ENCODE results near the gene IL36B.

Gene IL36B

GRCh38 chr2:113057117-113057516 is 4.5 kb upstream of the IL36B start:
- in situ Hi-C loops (cut with MboI; ENCODE audit: low sequenced_read_pairs) = no loop called here

- in situ Hi-C loops (cut with MboI; ENCODE audit: low sequenced_read_pairs) = no loop called here
Observed at GRCh38 chr2:113056521-113056920, 3.9 kb upstream of the IL36B start.

- in situ Hi-C loops (cut with MboI; ENCODE audit: low sequenced_read_pairs) = no loop called here
Observed at GRCh38 chr2:113054066-113054465, 1.4 kb upstream of the IL36B start.

- in situ Hi-C loops (cut with MboI; ENCODE audit: low sequenced_read_pairs) = no loop called here
Observed at GRCh38 chr2:113053666-113054065, 999 bp upstream of the IL36B start.

- in situ Hi-C loops (cut with MboI; ENCODE audit: low sequenced_read_pairs) = no loop called here
Observed at GRCh38 chr2:113050921-113051895, 1.5 kb downstream of the IL36B start.

GRCh38 chr2:113046465-113046864 is 6.2 kb downstream of the IL36B start:
- in situ Hi-C loops (cut with MboI; ENCODE audit: low sequenced_read_pairs) = no loop called here

GRCh38 chr2:113041871-113042270 is 10.8 kb downstream of the IL36B start:
- in situ Hi-C loops (cut with MboI; ENCODE audit: low sequenced_read_pairs) = no loop called here

- in situ Hi-C loops (cut with MboI; ENCODE audit: low sequenced_read_pairs) = no loop called here
Observed at GRCh38 chr2:113039719-113040118, 12.9 kb downstream of the IL36B start.

- in situ Hi-C loops (cut with MboI; ENCODE audit: low sequenced_read_pairs) = no loop called here
Observed at GRCh38 chr2:113039158-113039557, 13.5 kb downstream of the IL36B start.

GRCh38 chr2:113038291-113038690 is 14.4 kb downstream of the IL36B start:
- in situ Hi-C loops (cut with MboI; ENCODE audit: low sequenced_read_pairs) = no loop called here

- in situ Hi-C loops (cut with MboI; ENCODE audit: low sequenced_read_pairs) = no loop called here
Observed at GRCh38 chr2:113036763-113037162, 15.9 kb downstream of the IL36B start.

GRCh38 chr2:113034016-113034415 is 18.7 kb downstream of the IL36B start:
- in situ Hi-C loops (cut with MboI; ENCODE audit: low sequenced_read_pairs) = no loop called here

GRCh38 chr2:113032737-113033136 is 19.9 kb downstream of the IL36B start:
- in situ Hi-C loops (cut with MboI; ENCODE audit: low sequenced_read_pairs) = no loop called here

GRCh38 chr2:113028112-113028511 is 24.6 kb downstream of the IL36B start:
- in situ Hi-C loops (cut with MboI; ENCODE audit: low sequenced_read_pairs) = no loop called here

GRCh38 chr2:113027691-113028090 is 25.0 kb downstream of the IL36B start:
- in situ Hi-C loops (cut with MboI; ENCODE audit: low sequenced_read_pairs) = no loop called here

- in situ Hi-C loops (cut with MboI; ENCODE audit: low sequenced_read_pairs) = no loop called here
Observed at GRCh38 chr2:113025737-113026136, 26.9 kb downstream of the IL36B start.

GRCh38 chr2:113024764-113025163 is 27.9 kb downstream of the IL36B start:
- in situ Hi-C loops (cut with MboI; ENCODE audit: low sequenced_read_pairs) = no loop called here

- in situ Hi-C loops (cut with MboI; ENCODE audit: low sequenced_read_pairs) = no loop called here
Observed at GRCh38 chr2:113021312-113021711, 31.4 kb downstream of the IL36B start.

GRCh38 chr2:113018509-113018908 is 34.2 kb downstream of the IL36B start:
- in situ Hi-C loops (cut with MboI; ENCODE audit: low sequenced_read_pairs) = no loop called here

GRCh38 chr2:113015655-113016054 is 37.0 kb downstream of the IL36B start:
- in situ Hi-C loops (cut with MboI; ENCODE audit: low sequenced_read_pairs) = no loop called here

- in situ Hi-C loops (cut with MboI; ENCODE audit: low sequenced_read_pairs) = no loop called here
Observed at GRCh38 chr2:113015042-113015441, 37.6 kb downstream of the IL36B start.

- in situ Hi-C loops (cut with MboI; ENCODE audit: low sequenced_read_pairs) = no loop called here
Observed at GRCh38 chr2:113014067-113014466, 38.6 kb downstream of the IL36B start.

GRCh38 chr2:113013336-113013661 is 39.4 kb downstream of the IL36B start:
- in situ Hi-C loops (cut with MboI; ENCODE audit: low sequenced_read_pairs) = no loop called here
